Kidney glomerular epithelial cell (primary cell): ENCODE results near the gene ADD3.

Source experiments
- DNase-seq: peaks from one replicate; lab custom pipeline; 2025; lab: John Stamatoyannopoulos, UW

Gene ADD3

DNA sequence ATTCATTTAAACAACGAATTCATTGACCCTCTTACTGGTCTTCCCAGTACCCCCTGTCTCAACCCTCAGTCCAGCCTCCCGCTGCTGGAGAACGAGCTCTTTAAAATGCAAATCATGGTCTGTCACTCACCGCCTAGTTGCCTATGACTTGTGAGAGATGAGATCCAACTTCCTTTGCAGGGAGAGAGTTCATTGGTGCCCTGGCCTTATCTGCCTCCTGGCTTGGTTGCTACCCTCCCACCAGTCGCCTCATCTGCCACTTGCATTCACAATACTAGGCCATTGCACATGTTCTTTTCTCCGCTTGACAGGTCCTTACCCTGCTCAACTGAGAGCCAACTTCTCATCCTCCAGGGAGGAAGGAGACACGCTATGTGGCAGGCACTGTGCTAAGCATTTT lies 145.6 kb downstream of the ADD3 start:
- no peak for DNase-seq

DNA sequence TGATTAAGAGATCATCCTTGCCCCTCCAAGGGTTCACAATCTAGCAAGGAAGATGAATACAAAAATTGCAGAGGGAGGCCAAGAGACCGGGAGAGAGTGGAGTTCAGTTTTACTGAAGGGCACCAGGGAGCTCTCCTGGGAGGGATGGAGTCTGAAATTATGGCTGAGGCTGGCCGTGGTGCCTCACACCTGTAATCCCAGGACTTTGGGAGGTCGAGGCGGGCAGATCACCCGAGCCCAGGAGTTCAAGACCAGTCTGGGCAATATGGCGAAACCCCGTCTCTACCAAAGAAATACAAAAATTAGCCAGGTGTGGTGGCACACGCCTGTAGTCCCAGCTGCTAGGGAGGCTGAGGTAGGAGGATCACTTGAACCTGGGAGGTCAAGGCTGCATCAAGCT lies 148.3 kb downstream of the ADD3 start:
- DNase-seq, result no peak

DNA sequence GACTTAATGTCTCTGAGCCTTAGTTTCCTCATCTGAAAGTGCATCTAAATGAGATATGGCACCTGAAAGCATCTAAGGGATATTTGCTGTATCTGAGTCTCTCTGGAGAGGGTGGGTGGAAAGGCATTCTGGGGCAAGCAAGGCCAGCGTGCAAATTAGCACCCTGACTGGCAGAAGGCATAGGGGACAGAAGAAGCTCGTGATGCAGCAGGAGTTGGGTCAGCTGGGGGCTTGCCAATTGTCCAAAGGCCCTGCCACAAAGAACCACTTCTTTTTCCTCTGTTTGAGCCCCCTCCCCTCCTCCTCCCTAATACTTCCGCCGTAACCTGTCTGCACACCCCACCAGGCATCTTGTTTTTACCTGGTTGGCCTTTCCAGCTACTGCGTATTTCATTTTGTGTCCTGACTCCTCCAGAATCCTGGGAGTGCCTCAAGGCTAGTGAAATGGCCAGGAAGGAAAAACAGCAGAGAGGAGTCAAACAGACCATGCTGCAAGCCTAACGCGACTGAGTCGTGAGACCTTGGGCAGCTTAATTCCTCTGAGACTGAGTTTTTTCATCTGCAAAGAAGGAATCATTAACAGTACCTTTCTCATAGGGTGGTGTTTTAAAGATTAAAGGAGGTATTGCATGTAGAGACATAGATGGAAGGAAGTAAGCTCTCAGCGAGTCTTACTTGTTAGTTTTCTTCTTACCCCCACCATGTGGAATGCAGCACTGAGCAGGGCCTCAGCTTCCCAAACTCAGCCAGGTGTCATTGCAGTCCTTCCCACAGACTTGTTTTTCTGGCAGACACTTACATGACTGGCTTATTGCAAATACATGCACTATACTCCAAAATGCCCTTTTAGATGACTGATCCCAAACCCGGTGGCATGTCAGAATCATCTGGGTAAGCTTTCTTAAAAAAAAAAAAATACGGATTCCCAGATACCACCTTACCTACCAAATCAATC lies 150.5 kb downstream of the ADD3 start:
- no peak for DNase-seq

DNA sequence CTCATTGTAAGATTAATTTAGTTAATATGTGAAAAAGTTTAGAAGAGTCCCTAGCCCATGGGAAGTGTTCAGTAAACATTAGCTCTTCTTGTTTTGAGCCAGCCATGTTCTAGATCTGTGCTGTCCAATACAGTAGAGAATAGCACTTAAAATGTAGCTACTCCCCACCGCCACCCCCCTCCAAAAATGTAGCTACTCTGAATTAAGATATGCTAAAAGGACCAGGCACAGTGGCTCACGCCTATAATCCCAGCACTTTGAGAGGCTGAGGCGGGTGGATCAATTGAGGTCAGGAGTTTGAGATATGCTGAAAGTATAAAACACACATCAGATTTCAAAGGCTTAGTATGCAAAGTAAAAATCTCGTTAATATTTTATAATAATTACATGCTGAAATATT lies 152.3 kb downstream of the ADD3 start:
- DNase-seq, result no peak

DNA sequence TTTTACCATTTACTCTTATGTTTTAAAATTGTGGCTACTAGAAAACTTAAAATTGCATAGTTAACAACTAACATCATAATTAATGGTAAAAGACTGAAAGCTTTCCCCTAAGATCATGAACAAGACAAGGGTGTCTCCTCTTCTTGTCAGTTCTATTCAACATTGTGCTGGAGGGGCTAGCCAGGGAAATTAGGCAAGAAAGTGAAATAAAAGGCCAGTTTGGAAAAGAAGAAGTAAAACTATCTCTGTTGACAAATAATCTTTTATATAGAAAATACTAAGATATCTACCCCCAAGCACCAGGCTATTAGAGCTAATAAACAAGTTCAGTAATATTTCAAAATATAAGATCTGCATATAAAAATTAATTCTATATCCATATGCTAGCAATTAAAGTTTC lies 152.7 kb downstream of the ADD3 start:
- no peak for DNase-seq

DNA sequence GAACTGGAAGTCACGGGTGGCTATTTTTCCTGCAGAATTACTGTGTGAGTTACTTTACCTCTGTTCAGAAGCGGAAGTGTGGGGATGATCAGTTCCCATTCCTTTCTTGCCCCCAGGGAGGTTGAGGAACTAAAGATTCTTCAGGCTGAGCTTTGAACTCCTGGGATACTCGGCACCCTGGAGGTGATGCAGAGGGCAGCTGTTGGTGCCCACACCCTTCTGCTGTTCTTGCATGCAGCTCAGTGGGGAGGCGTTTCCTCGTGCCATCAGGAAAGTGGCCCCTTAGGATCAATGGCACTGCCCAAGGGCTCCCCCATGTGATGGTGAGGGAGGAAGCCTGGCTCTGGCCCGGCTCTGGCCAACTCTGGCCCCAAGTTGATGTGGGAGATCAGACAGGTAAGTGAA lies 155.0 kb downstream of the ADD3 start:
- DNase-seq, result no peak

DNA sequence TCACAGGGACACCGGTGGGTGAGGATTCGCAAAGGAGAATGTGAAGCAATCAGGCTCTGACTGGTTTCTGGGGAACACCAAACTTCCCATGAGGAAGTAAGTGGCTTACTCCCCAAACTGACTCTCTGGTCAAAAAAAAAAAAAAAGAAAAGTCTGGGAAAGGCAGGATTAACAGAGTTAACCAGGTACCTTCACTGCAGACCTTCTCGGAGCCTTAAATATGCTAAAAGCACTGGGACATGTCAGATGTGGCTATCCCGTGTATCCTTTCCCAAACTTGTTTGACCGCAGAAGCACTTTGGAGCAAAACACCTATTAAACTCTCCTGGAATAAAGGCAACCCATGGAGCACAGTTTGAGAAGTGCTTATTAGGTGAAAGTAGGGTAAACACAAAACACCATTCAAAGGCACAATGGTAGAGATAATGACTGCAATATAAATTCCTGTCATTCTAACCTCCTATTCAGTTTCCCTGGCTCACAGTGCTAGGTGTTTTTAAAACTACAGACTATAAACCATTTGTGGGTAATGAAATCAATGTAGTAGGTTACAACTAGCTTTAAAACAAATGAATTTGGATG lies 155.5 kb downstream of the ADD3 start:
- no peak for DNase-seq

DNA sequence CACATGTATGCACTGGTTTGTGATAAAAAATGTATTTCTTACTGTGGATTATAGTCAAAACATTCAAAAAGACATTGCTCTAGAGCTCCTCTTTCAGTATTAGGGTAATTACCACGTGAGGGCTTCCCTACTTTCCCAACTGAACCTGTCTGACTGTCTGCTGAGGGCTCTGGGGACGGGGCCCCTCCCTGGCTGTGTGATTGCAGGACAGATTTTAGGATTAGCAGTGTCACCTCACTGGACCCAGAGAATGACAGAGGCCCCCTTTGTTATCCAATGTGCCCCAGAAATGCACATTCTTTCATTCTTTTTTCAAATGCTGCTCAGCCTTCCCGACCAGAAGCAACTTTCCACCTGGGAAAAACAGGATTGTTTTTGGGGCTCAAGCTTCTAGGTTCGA lies 156.1 kb downstream of the ADD3 start:
- DNase-seq, result no peak

DNA sequence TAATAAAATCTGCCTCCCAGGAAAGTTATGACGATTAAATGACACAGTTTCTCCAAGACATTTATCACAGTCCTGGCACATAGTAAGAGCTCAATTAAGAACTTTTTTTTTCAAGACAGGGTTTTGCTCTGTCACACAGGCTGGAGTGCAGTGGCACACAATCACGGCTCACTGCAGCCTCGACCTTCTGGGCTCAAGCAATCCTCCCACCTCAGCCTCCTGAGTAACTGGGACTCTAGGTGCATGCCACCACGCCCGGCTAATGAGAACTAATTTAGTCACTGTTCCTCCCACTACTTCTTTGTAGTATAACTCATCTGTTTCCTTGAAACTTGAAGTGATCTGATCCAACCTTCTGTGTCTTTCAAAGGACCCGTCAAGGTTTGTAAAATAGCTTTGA lies 157.5 kb downstream of the ADD3 start:
- DNase-seq, result no peak

DNA sequence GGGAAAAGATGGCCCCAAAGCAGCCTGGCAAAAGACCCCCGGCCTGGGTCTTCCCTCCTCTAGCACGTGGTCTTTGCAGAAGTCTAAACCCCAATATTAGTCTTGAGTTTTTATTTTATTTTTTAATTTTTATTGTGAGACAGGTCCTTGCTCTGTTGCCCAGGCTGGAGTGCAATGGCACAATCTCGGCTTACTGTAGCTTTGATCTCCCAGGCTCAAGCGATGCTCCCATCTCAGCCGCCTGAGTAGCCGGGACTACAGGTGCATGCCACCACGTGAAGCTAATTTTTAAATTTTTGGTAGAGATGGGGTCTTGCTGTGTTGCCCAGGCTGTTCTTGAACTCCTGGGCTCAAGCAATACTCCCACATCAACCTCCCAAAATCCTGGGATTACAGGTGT lies 159.4 kb downstream of the ADD3 start:
- no peak for DNase-seq

DNA sequence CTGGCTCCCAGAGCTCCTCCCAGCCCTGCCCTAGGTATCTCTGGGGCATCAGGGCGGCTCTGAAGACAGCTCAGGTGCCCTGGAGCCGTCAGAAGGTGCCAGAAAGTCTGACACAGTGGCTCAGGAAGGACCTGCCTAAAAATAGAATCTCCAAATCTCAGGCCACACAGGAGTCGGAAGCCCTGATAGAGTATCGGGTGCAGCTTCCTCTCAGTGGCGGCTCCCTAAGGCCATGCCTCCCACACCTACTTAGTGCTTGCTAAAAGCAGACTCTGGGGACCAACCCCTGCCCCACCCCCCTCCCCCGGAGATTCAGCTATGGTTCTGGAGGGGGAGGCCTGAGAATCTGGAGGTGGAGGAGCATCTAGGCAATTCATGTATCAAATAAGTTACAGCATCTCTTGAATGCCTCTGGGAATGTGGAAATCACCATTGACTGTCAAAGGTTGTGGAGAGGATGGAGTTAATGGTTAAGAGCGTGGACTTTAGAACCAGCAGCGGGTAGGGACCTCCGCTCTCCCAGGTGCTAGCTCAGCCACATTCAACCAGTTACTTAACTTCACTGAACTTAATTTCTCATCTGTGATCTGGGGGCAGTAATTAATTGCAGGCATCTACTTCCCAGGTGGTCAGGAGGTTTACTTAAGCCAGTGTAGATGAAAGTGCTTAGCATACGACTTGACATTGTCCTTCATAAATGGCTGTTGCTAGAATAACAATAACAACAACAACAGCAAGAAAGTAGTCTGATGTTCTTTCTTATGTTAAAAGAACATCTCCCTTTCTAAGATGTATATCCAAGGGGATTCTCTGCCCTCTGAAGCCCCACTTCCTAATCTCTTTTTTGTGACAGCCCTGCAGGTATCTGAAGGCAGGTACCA lies 161.1 kb downstream of the ADD3 start:
- DNase-seq, result no peak

DNA sequence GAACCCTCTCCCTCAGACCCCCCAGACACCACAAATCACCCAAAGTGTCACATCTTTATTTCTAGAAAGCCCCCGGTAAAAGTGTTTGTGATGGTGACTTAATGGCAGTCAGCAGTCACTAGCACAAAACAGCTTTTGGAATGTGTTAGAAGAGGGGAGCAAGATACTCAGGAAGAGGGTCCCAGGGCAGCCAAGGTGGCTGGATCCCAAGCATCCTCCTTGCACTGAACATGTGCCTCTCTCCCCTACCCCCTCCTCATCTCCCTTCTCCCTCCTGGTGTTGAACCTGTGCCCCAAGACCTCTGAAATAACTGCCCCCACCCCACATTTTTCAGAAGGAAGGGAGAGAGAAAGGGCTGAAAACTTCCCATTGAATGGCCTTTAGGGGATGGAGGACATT lies 161.8 kb downstream of the ADD3 start:
- no peak for DNase-seq

DNA sequence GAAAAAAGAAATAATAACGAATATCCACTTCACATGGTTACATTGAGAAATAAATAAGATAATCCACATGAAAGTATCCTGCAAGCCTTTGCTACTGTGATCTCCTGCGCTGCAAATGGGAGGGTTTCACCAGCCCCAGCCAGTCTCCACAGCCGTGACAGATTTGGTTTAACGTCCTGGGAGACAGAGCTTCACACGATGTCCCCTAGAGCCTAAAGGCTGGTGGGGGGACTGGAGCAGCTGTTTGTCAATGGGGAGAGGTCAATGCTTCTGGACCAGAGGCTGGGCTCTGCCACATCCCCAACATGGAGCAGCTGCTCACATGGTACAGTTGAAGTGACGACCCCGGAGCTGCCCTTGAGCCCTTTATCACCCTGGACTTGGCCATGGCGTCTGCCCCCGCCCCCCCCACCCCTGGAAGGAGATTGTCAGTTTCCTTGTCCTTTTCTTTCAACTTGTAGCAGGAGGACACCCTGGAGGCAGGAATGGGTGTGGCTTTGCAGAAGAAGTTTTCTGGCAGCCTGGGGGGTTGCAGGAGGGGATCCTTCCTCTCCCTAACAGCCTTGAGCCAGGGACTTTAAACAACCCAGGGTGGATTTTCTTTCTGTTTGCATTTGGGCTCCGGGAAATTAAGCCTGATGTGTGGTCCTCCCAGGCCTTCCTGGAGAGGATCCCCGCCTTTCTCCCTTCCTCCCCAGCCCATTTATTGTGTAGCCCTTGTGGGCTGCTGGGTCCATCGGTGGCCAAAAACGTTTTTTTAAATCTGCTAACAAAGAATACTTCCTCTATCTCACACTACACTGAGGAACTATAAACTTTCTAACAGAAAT lies 162.6 kb downstream of the ADD3 start:
- no peak for DNase-seq

DNA sequence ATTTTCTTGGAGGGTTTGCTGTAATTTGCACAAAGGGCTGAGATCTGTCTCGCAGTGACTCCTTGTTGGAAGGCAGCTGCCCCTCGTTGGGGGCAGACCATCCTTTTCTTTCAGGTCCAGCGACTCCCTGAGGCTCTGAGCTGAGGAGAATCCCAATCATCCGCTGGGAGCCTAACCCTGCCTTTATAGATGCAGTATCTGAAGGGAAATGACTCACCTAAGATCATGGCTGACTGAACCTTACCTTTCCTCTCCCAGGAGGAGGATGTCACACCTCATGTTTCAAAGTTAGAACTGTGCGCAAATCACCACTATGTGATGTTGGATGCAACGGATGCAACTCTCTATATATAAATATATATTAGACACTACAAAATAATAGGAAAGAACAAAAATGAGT lies 163.2 kb downstream of the ADD3 start:
- peak; percentile 40 for DNase-seq

DNA sequence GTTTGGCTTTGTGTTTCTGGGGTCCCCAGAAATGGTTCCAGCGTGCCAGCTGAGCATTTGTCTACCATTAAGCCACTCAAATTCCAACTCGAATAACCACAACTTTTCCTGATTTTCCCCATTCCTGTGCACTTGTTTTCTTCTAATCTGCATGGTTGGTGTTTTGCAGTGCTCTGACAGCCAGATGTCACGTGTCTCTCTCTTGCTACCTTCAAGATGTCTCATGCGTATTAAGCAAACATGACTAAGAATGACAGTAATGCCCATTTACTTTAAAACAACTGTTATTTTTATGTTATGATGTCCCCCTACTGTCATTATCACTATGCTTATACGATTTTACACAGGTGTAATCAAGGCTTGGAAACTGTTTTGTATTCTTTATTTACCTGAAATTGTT lies 164.4 kb downstream of the ADD3 start:
- no peak for DNase-seq

DNA sequence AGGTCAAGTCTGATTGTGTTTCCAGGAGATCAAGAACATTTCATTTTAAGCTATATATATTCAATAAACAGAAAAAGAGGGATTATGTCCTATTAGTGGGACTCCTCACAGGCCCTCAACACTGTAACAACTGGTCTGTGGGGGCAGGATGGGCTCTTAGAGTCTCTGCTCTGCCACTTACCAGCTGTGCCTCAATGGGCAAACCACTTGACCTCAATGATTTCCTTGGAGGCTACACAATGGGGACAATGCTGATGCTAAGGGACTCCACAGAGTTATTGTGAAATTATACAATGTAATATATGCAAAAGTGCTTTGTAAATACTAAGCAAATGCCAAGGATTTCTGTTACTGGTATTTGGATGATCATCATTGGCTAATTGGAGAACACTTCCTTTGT lies 166.4 kb downstream of the ADD3 start:
- no peak for DNase-seq

DNA sequence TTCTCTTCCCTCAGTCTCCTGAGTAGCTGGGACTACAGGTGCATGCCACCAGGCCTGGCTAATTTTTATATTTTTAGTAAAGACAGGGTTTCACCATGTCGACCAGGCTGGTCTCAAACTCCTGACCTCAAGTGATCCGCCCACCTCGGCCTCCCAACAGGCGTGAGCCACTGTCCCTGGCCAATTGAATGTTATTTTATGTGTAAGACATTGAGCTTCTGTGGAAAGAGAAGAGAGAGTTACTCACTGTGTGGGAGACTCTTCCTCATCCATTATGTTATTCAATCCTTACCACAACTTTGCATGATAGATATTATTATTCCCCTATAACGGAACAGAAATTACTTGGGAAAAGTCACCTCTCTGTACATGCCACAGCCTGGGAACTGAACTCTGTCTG lies 167.0 kb downstream of the ADD3 start:
- DNase-seq, result no peak

DNA sequence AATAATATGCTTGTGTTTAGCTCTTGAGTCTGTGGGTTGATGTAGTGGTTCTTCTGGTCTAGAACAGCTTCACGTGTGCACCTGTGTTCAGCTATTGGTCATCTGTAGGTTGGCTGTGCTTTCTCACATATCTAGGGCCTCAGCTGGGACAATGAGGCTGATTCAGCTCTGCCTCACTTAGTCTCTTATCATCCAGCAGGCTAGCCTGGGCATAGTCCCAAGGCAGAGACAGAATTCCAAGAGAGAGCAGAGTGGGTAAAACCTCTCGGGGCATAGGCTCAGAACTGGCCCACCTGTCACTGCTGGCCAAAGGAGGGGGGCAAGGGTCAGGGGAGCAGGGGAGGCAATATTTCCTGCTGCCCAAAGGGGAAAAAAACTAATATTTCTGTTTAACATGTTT lies 167.6 kb downstream of the ADD3 start:
- no peak for DNase-seq

DNA sequence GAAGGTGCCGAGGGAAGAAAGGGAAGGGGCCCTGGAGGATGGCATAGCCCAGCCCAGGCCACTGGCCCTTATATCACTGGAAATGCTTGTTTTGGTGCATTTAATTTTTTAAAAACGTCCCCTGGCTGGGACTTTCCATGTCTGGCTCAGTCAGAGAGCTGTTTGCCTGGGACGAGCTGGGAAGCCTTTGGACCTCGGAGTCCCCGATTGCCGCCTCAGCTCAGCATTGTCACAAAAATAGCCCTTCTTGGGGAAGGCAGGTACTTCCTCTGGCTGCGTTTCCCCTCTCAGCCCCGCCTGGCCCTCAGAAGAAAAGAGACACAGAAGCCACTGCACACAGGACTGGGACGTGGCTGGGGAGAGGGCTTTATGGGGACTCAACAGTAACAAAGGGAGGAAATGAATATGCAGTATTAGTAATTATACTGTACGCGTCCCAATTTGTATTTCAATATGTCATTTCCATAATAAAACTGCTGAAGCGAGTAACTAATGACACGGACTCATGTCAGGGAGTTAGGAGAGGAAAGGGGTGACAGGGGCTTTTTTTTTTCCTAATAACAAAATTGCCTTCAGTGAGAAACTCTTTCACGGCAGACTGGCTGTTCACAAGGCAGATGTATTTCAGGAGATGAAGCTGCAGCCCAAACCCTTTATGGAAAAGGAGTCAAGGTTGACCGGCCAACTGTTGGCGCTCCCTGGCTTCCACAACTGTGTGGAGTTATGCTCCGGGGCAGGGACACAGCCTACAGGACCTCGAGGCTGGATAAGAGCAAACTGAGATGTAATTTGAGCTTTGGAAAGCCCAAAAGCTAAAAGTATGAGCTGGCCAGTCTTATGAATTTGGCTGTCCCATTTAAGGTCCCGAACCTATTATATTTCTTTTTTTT lies 168.6 kb downstream of the ADD3 start:
- no peak for DNase-seq

DNA sequence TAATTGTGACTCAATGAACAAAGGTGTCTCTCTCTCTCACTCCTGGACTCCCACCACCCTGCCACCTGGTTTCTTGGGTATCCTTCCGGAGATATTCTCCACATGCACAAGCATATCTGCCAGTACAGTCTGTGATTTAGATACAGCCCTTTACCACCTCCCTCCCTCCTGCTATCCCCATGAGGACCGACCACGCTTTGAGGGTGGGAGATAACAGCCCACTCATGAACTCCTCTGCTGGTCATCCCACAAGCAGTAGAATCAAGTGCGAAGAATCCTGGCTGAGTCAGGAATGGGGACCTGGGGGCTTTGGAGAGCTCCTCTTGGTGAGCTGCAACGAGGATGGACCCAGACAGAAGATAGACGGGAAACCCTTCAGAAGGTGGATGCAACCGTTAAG lies 171.4 kb downstream of the ADD3 start:
- DNase-seq, result no peak

DNA sequence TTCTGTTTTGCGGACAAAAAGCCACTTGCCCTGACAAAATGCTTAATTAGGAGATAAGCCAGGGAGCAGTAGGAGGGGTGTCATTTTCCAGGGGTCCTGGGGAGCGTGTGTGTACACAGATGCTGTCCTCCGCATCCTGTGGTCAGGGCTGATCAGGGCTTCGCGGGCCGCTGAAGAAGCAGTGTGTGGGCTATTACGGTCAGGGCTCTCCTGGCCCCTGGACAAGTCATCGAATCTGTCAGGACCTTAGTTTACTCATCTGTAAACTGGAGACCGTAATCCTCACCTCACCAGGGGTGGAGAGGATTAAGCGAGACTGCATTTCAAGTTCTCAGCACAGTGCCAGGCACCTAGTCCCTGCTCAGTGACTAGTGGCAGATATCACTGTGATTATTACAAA lies 173.7 kb downstream of the ADD3 start:
- no peak for DNase-seq
